Skin epidermis (tissue), 12 donors: ENCODE measurements around the gene DMXL2.
A peak's percentile ranks its signal among the peaks of the same experiment; 100 is the strongest.
"Not testable (repeated sequence)": the region's sequence is repeated elsewhere in the genome, so short reads cannot be mapped to it uniquely, and the experiment has no call there.

Experiments used
- H3K27ac ChIP-seq, 21 experiments: fragments of 200-600 bp; sonication (generic) in 11 of 21; one replicate each; pipeline ENCODE4 v1.5.0; 2020; ENCODE audit warnings: mild to moderate bottlenecking in 3 of 21, inconsistent platforms in 2 of 21, moderate library complexity in 2 of 21
- H3K4me3 ChIP-seq, 7 experiments: fragments of 200-600 bp; sonication (generic) in 2 of 7; one replicate each; pipeline ENCODE4 v1.5.0; 2020; ENCODE audit warnings: inconsistent platforms in 2 of 7, mild to moderate bottlenecking in 2 of 7, moderate library complexity in 1 of 7

DMXL2 gene

GRCh38 chr15:51577636-51578304 lies 44.8 kb downstream of the DMXL2 start:
- Histone ChIP-seq H3K4me3 (no peak overlapping the region), H3K27ac (peak overlapping the region in 6 of 21 experiments; percentile 1 to 38 (median 24))

DNA sequence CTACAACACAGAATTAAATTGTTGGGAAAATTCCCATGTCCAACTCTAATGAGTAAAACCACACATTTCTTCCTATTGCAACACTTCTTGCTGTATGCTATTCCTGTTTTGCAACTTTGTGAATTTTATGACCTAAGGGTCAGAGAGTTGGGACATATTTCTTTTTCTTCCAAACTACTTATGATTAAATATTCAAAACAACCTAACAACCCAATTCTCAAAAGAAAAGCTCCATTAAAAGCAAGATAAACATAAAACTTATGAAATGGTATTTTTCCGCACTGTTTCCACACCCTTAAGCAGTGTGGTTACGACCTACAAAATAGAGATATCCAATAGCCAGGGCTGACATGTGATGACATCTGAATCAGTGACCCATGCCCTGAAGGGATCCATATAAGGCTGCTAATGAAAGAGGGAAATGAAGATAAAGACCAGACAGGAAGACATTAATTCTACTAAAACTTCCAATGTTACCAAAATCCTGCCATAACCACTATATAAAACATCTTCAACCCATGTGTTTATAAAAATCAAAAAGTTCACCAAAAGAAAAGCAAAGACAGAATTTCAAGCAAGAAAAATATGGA lies 45.6 kb downstream of the DMXL2 start:
- no peak overlapping the region for H3K4me3 ChIP-seq
- H3K27ac ChIP-seq: peak overlapping the region in 7 of 21 experiments; percentile 1 to 38 (median 33)

DNA sequence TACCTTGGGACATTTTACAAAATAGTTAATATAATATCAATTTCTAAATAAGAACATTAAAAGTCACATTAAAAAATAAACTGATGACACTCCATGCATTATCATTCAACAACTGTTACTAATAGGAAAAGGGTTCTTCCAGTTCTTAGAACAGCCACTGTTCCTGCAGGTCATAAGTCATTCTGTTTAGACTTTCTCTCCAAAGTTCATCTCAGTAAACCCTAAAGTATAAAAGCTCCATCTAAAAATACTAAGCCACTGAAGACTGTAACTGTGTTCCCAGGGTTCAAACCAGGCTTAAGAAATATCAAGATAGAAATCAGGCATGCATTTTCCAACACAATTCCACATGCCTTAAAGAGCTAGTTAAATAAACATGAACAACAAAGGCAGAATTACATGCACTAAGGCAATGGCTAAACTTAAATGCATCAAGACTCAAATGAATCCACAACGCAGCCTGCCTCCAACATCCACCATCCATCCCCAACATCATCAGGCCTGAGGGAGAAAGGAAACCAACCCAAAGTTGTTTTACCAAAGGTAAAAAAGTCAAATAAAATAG lies 46.2 kb downstream of the DMXL2 start:
- peak overlapping the region in 2 of 21 experiments; percentile 38 to 41 for H3K27ac ChIP-seq
- H3K4me3 ChIP-seq: no peak overlapping the region

- Histone ChIP-seq H3K4me3 (no peak overlapping the region), H3K27ac (no peak overlapping the region)
Observed at GRCh38 chr15:51575775-51576174, 46.8 kb downstream of the DMXL2 start.

DNA sequence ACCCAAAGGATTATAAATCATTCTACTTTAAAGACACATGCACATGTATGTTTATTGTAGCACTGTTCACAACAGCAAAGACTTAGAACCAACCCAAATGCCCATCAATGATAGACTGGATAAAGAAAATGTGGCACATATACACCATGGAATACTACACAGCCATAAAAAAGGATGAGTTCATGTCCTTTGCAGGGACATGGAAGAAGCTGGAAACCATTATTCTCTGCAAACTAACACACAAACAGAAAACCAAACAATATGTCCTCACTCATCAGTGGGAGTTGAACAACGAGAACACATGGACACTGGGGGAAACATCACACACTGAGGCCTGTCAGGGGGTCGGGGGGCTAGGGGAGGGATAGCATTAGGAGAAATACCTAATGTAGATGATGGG lies 49.2 kb downstream of the DMXL2 start:
- not testable (repeated sequence) for H3K4me3 ChIP-seq

GRCh38 chr15:51568939-51569784 lies 53.4 kb downstream of the DMXL2 start:
- H3K27ac ChIP-seq, H3K4me3 ChIP-seq: not testable (repeated sequence)

More for the DNA sequence above, 49.2 kb downstream of the DMXL2 start:
- not testable (repeated sequence) for H3K27ac ChIP-seq

GRCh38 chr15:51561271-51561670 lies 61.3 kb downstream of the DMXL2 start:
- Histone ChIP-seq H3K27ac (no peak overlapping the region), H3K4me3 (no peak overlapping the region)

- no peak overlapping the region for H3K27ac ChIP-seq
- no peak overlapping the region for H3K4me3 ChIP-seq
Observed at GRCh38 chr15:51558876-51559275, 63.7 kb downstream of the DMXL2 start.

DNA sequence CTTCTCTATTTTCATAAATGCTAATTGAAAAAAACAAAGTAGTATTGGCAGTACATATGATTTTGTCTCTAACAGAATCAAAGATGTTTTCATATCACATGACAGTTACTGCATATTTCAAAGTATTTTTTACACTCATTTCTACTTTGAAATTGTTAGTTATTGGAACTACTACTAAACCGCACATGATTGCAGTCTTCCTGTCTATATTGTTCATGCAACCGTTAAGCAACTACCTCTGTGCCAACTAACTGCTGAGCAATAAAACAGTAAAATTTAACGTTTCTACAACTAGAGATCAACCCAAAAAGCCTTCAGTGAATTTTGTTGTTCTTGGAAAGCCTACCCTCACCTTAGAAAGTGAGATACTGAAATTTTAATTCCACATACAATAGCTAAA lies 64.2 kb downstream of the DMXL2 start:
- Histone ChIP-seq H3K4me3 (no peak overlapping the region), H3K27ac (no peak overlapping the region)

- no peak overlapping the region for H3K4me3 ChIP-seq
- no peak overlapping the region for H3K27ac ChIP-seq
Observed at GRCh38 chr15:51550841-51551240, 71.7 kb downstream of the DMXL2 start.

DNA sequence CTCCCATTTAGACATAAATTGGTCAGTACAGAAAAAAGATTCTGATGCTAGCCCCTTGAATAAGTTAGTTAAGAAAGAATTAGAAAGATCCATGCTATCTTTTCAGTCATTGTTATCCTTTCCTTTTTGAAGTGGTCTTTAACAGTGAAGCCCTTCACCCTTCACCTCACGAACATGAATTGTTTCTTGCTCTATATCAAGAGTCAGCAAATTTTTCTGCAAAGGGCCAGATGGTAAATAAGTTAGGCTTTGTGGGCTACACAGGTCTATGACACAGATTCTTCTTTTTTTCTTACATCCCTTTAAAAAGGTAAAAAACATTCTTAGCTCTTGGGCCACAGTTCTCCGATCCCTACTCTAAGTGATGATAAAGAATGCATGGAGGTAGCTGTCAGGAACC lies 74.9 kb downstream of the DMXL2 start:
- Histone ChIP-seq H3K27ac (no peak overlapping the region), H3K4me3 (no peak overlapping the region)

- Histone ChIP-seq H3K27ac (no peak overlapping the region), H3K4me3 (no peak overlapping the region)
Observed at GRCh38 chr15:51536965-51537574, 85.5 kb downstream of the DMXL2 start.

DNA sequence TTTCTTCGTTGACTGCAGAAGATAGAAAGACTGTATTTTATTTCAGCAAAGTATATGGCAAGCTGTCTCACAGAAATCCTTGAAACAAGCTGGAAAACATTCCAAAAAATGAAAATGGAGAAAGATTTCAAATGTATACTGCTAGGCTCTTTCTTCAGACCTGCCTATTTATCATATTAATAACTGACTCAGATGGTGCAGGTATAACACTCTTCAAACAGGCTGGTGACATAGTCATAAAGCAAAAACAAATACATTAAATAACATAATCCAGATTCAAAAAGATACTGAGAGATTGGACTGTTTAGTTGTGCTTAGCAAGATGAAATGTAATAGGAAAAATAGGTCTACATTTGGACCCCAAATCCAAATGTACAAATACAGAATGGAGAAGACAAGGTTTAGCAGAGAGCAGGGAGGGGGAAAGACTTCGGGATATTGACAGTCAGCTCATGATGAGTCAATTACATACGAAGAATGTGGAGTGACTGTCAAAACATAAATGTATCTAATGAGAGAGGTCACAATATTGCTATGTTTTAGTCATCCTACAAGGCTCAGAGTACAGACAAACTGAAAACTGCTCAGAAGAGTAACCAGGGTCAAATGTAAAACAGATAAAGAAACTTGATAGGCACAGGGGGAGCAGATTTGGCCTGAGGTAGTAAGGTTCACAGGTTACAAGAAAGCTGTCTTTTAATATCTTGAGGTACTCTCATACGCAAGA lies 88.7 kb downstream of the DMXL2 start:
- no peak overlapping the region for H3K4me3 ChIP-seq
- no peak overlapping the region for H3K27ac ChIP-seq

GRCh38 chr15:51526955-51527354 lies 95.6 kb downstream of the DMXL2 start:
- no peak overlapping the region for H3K4me3 ChIP-seq

DNA sequence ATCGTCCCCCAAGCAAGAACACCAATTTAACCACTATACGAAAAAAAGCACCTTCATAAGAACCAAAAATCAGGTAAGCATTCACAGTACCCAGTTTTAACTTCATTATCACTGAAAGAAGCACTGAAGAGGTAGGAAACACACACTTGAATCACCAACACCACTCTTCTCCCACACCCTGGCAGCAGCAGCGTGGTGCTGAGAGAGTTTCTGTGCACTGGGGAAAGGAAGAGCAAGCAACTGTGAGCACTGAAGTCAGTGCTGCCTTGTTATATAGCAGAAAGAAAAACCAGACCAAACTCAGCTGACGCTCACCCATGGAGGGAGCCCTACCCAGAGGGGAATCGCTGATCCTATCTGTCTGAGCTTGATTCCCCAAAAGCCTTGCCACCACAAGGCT lies 98.2 kb downstream of the DMXL2 start:
- H3K27ac ChIP-seq: no peak overlapping the region
- H3K4me3 ChIP-seq: no peak overlapping the region

More at GRCh38 chr15:51526955-51527354, 95.6 kb downstream of the DMXL2 start:
- no peak overlapping the region for H3K27ac ChIP-seq

DNA sequence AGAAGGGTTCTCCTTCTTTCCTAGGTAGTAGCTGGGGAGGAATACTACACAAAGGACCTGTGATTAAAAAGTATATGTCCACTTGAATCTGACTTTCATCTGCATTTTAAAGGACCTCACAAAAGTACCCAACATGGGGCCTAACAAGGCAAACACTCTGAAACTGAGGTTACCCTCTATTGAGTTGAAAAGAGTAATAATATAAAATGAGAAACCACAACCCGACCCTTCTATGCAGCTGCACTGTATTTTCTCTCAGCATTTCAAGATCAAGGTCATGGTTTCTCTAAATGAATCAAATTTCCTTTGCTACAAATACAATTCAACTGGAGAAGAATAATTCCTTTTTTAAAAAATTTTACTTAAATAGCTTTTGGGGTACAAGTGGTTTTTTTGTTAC lies 106.3 kb downstream of the DMXL2 start:
- Histone ChIP-seq H3K27ac (no peak overlapping the region), H3K4me3 (no peak overlapping the region)

DNA sequence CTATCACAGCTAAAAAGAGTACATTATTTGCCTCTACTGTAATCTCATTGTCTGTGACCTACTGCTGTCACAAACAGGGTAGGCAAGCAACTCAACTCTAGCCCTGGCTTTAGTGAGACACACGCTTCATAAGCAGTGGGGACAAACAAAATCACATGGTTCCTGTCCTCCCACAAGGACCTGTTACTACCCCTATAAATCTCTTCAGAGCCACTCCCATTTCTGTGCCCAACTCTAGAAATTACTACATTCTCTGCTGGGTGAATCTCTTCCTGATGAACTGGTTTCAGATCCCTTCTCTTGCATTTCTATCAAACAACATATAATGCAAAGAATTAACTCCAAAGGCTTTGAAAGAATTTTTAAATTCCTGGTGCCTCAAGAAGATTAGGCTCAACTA lies 117.3 kb downstream of the DMXL2 start:
- no peak overlapping the region for H3K4me3 ChIP-seq
- no peak overlapping the region for H3K27ac ChIP-seq

DNA sequence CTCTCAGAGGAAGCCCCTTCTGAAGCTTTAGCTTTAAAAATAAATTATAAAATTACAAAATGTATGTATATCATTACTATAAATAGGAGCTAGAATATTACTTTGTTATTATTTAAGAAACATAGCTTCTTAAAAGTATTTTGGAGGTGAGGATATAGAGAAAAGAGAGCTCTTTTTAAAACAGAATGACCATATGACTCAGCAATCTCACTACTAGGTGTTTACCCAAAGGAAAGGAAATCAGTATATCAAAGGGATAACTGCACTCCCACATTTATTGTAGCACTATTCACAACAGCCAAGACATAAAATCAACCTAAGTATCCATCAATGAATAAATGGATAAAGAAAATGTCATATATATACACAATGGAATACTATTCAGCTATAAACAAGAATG lies 119.6 kb downstream of the DMXL2 start:
- H3K27ac ChIP-seq: no peak overlapping the region
- H3K4me3 ChIP-seq: no peak overlapping the region

DNA sequence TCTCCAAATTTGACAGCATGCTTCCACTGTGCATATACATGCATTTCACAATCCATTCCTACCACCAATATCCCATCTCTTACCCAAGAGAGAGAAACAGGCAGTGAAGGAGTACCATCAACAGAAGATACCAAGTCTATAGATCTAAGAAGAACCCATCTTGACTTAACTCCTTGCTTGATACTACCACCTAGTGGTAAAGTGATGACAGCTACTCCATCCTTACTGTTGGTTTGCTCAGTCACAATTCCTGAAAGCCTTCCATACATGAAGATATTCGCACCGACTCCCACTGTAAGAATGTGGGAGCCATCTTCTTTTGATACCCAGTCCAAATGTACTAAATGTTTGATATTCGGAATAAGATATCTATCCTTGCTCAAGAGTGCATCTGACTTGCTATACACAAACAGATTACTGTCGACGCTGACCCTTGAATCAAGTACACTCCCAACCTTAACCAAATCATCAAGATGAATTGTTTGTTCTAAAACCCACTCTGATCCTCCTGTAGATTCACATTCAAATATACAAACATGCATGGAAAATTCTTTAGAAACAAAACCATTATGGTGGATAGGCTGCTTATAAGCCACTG lies 123.1 kb downstream of the DMXL2 start:
- no peak overlapping the region for H3K4me3 ChIP-seq
- no peak overlapping the region for H3K27ac ChIP-seq
